ENCODE measurements around the gene RABGAP1.

RABGAP1 gene

GRCh38 chr9:123011380-123011779, 70.6 kb downstream of the RABGAP1 start:
- DNase-seq: no peak

DNA sequence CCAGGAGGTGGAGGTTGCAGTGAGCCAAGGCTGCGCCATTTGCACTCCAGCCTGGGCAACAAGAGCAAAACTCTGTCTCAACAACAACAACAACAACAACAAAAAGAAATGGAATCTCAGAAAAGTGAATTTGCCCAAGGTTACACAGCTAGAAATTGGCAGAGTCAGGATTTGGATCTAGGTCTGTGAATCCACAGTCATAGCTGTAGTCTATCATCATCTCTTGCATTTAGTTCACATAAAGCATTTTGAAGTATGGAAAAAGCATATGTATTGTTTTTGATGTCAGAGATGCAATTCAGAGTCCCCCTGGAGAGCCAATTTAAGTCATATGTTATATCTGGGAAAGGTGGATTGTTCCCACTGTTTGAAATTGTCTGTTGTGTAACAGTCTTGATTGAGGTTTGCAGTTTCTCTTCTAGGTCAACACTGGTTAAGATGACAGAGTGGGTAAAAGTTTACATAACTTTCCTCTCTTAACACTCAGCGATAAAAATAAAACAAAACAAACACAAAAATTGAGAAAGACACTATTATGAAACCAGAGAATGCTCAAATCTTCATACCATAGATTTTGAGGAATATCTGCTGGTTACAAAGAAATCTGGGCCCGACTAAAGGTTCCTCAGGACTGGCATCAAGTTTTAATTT, 71.2 kb downstream of the RABGAP1 start:
- DNase-seq: no peak

DNA sequence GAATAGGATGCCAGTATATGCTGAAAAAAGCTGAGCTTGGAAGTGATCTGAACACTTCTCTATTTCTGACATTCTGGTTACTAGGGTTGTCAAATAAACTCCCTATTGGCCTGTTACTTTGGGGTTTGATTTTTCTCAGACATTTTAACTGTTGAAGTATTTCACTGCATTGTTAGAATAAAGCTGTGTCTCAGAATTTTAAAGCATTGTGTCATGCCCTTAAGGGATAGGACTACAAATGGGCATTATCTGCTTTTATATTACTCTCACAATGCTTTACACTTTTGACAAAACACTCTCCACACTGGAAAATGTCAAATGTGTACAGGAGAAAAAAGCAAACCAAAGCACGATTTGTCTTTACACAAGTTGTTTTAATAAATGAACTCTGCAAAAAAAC, 75.8 kb downstream of the RABGAP1 start:
- no peak for DNase-seq

DNA sequence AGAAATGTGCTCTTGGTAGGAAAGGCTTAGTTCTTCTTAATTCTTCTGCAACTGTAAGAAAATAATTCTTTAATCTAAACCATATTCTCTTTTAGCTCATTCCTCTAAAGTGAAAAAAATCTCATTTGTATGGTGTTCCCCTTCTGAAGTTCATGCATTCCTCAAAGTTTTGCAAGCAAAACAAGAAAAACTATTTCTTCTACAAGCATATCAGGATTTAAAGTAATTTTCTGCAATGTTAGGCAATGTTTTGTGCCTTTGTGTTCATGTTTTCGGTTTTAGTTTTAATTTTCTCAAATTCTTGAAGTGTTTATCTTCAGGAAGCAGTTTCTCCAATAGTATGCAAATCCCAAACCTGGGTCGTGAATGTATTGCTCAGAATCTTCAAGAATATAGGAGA, 80.0 kb downstream of the RABGAP1 start:
- DNase-seq: no peak

DNA sequence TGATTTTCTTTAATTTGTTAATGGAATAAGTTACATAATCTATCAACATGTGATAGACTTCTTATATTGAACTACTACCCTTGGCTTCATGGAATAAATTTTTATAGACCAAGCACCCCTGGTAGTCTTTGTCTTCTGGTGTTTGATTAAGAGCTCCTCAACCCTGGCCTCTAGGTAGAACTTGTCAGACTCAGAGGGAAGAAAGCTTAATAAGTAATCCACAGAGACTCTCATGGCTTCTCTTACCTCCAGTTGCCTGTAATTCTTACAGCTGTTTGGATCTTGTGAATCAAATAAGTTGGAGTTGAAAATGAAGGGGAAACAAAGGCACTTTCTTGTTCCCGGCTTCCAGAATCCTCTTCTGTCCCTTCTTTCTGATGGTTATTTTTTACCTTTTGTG, 85.6 kb downstream of the RABGAP1 start:
- DNase-seq: no peak

GRCh38 chr9:123027517-123027916, 86.7 kb downstream of the RABGAP1 start:
- no peak for DNase-seq

DNA sequence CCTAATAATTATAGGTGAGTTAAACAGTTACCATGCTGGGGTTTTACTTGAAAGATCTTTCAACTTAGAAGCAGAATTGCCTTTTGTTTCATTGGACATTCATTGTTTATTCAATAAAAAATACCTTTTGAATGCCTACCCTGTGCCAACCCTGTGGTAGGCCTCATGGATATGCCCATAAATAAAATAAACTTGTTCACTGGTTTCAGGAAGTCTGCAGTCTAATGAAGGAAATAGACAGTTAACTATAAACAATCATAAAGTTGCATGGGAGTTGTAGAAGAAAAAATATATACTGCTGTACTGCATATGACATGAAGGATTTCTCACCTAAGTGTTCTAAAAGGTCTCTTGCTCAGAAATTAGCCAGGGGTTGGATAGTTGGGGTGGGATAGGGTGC, 87.3 kb downstream of the RABGAP1 start:
- no peak for DNase-seq

DNA sequence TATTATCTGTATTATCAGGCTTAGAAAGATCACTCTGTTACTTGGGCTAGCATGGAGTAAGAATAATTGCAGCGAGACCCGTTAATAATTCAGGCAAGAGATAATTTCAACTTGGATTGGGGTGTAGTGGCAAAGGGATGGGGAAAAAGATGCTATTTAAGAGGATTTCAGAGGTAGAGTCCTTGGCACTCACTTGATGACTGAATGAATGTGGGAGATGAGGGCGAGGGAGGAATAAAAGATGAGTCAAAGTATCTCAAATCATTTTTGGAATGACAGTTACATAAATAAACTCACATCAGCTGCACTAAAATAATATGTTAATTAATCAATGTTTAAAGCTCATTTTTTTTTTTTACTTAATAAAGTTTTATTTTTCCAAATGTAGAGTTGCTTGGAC, 88.2 kb downstream of the RABGAP1 start:
- DNase-seq: no peak

- DNase-seq: no peak
Measured at GRCh38 chr9:123031963-123032362, 91.1 kb downstream of the RABGAP1 start.

- no peak for DNase-seq
Measured at GRCh38 chr9:123033352-123033751, 92.5 kb downstream of the RABGAP1 start, which contains the start of gene GPR21. GPR21 (plus strand) TSS chr9:123033667; CDS start chr9:123034567, 900 bp downstream.

- DNase-seq: no peak
Measured at GRCh38 chr9:123033864-123034601, 93.2 kb downstream of the RABGAP1 start.

DNA sequence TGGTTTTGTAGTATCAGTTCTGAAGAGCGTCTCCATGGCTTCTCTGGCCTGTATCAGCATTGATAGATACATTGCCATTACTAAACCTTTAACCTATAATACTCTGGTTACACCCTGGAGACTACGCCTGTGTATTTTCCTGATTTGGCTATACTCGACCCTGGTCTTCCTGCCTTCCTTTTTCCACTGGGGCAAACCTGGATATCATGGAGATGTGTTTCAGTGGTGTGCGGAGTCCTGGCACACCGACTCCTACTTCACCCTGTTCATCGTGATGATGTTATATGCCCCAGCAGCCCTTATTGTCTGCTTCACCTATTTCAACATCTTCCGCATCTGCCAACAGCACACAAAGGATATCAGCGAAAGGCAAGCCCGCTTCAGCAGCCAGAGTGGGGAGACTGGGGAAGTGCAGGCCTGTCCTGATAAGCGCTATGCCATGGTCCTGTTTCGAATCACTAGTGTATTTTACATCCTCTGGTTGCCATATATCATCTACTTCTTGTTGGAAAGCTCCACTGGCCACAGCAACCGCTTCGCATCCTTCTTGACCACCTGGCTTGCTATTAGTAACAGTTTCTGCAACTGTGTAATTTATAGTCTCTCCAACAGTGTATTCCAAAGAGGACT, 94.2 kb downstream of the RABGAP1 start:
- no peak for DNase-seq

- no peak for DNase-seq
Measured at GRCh38 chr9:123035791-123036190, 95.0 kb downstream of the RABGAP1 start.

DNA sequence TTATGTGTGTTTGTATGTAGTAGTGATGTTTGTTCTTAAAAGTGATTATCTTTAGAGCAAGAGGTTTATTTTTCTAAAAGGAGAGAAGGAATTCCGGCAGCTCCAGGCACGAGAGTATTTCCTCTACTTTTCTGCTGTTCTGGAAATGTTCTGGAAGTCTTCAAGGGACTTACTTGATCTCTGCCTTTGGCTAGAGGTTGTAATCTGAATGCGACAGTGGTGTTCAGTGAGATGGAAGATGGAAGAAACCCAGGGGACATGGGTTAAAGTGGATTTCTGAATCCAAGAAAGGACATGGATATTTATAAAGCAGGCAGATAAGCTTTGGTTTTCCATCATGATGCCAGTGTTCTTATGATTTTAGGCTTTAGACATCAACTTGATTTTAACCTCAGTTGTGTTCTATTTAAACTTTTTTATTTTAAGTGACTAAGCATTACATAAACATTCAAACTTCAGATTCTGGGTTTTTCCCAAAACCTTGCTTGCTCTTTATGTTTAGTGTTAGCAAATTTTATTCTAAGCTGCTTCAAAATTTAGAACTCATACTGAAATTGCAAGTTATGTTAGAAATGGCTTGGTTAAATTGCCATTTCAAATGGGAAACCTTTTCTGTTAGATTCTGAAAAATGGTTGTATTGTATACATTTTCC, 96.2 kb downstream of the RABGAP1 start:
- DNase-seq: no peak

GRCh38 chr9:123039617-123040219, 98.9 kb downstream of the RABGAP1 start:
- no peak for DNase-seq

DNA sequence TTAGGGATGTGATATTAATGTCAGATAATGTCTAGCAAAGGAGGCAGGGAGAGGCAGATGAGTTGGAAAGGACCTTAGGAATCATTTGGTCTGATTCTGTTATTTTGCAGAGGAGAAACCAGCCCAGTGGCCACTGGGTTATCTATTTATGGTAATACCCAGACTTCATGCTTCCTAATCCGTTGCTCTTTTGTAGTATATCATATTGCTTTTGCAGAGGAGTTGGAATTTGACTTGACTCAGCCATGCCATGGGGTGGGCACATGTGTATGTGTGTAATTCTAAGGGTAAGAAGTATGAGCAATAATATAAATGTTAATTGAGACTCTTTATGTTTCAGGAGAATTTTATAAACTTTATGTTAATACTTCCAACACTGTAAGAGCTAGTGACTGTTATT, 100.0 kb downstream of the RABGAP1 start:
- DNase-seq: no peak

- no peak for DNase-seq
Measured at GRCh38 chr9:123041489-123041888, 100.7 kb downstream of the RABGAP1 start.

GRCh38 chr9:123043081-123043939, 102.5 kb downstream of the RABGAP1 start:
- no peak for DNase-seq

DNA sequence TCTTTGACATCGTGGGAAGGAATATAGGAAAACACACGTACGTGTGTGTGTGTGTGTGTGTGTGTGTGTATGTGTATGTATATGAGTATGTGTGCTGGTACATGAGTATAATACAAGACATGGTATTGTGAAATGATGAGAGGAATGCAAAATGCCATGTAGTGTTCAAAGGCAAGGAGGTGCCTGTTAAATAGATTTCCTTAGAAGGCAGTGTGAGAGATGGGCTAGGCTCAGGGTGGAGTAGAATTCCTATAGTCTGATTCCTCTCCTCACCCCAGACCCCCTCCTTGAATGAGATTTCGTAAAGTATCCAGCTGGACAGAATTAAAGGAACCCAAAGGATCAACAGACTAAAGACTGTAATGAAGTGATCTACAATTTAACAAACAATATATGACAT, 103.8 kb downstream of the RABGAP1 start:
- no peak for DNase-seq

DNA sequence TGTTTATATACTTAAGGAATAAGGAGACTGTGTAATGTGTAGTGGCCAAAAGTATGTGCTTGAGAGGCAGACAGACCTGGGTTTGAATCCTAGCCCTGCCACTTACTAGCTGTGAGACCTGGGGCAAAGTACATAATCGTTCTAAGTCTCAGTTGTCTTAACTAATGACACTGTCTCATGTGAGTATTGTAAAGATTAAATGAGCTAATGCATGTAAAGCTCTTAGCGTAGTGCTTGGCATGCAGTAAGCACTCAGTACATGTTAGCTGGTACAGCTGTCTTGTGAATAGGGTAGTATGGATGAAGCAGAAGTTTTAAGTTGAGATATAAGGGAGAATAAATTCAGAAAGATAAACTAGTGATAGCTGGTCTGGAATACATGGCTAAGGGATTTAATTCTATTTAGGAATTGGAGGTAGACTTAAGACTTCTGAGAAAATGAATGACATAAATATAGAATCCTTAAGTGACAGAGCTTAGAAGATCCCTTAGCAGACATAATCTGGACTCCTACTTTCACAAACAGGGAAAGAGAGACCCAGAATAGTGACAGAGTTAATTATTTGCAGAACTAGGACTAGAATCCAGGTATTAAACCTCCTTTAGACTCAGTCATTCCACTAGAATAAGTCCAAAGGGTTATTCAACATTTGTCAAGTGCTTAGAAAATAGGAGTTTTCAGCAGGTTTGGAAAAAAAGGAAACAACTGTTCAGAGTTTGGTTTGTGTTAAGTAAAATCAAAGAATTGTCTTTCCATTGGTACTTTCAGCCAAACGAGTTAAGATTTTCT, 105.8 kb downstream of the RABGAP1 start:
- DNase-seq: no peak

- no peak for DNase-seq
Measured at GRCh38 chr9:123048748-123049147, 107.9 kb downstream of the RABGAP1 start.

Data from activated naive CD4-positive, alpha-beta T cell treated with anti-CD3 and anti-CD28 coated beads, Interleukin-2, amount 50 U/mL, for 16 hours (primary cell).